GM13977 (cell line): Measurements from ENCODE around the gene FRAT2.
"Not testable (repeated sequence)": the region's sequence is repeated elsewhere in the genome, so short reads cannot be mapped to it uniquely, and the experiment has no call there.

Experiments used
- DNase-seq: peaks from one replicate; pipeline ENCODE4 v3.0.0; 2012; ENCODE audit warnings: low spot score
- CTCF ChIP-seq: IDR thresholded peaks from 2 replicates; pipeline ENCODE4 v1.5.1; 2012; ENCODE audit warnings: mild to moderate bottlenecking, control low read depth; ENCODE audit not compliant: insufficient read depth; ENCODE audit errors: extremely low read depth, missing control alignments
- in situ Hi-C: fragments of 300-500 bp; cut with MboI; formaldehyde crosslinking; loops from one replicate; pipeline ENCODE4 v1.12.0; 2022; ENCODE audit warnings: low sequenced_read_pairs, low pct_unique_long_range_greater_than_20kb, mixed read lengths, inconsistent platforms; ENCODE audit not compliant: unreplicated experiment

The FRAT2 gene

GRCh38 chr10:97292862-97293198 lies 41.7 kb downstream of the FRAT2 start:
- no peak for DNase-seq
- TF ChIP-seq CTCF: no peak
- in situ Hi-C loops: no loop called here

- DNase-seq: peak; percentile 95
- in situ Hi-C loops: no loop called here
- peak; percentile 6 for TF ChIP-seq CTCF
Measured at GRCh38 chr10:97292097-97292861, 42.2 kb downstream of the FRAT2 start, which contains the start of gene ARHGAP19. Gene ARHGAP19 (minus strand): TSS chr10:97292637. CDS start chr10:97292627, 10 bp downstream.

GRCh38 chr10:97291357-97292096 lies 43.0 kb downstream of the FRAT2 start:
- DNase-seq: no peak
- in situ Hi-C loops: no loop called here
- no peak for TF ChIP-seq CTCF

- in situ Hi-C loops, DNase-seq: not testable (repeated sequence)
Measured at GRCh38 chr10:97290576-97291356, 43.8 kb downstream of the FRAT2 start.

GRCh38 chr10:97290076-97290475 lies 44.5 kb downstream of the FRAT2 start:
- DNase-seq, in situ Hi-C loops: not testable (repeated sequence)
